Right lobe of liver (tissue), 4 donors: ENCODE results near the gene CCDC149.

Source experiments
- POLR2A ChIP-seq: fragments of 450-650 bp; IDR thresholded peaks from one replicate; pipeline ENCODE4 v1.6.1; 2017; ENCODE audit warnings: antibody characterized with exemption, mild to moderate bottlenecking
- TF ChIP-seq, protein P1 (sequence below), 4 donors: fragments of 200-600 bp in 3 of 4; fragments of 450-650 bp in 1 of 4; IDR thresholded peaks; one replicate each; pipeline versions ENCODE4 v1.5.1 to v1.8.0; 2016 to 2022; ENCODE audit warnings: antibody characterized with exemption in 4 of 4, mild to moderate bottlenecking in 2 of 4
- donor health status: DM: no; HTN: no; CAD: no.
- donor health status: DM: no; HTN: no; CAD: no.
- donor health status: DM: no; HTN: yes; CAD: no.

DNA sequence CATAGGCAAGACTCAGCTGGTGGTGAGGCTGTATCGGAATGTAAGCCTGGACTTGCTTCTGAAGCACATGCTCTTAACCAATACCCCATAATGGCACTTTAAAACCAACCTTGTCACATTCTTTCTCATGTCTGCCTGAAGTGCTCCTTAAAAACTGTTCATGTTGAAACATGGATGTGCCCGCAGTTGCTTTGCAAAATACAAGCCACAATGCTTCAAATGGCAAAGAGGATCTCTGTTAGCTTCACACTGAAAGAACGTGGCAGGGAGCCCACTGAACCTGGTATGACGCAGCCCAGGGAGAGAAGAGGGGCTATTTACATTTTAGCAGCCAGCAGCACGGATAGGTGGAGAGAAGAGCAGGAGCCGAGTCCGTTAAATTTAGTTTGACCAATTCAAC lies 88.1 kb downstream of the CCDC149 start:
- no peak for TF ChIP-seq POLR2A
- TF ChIP-seq, protein P1, sequence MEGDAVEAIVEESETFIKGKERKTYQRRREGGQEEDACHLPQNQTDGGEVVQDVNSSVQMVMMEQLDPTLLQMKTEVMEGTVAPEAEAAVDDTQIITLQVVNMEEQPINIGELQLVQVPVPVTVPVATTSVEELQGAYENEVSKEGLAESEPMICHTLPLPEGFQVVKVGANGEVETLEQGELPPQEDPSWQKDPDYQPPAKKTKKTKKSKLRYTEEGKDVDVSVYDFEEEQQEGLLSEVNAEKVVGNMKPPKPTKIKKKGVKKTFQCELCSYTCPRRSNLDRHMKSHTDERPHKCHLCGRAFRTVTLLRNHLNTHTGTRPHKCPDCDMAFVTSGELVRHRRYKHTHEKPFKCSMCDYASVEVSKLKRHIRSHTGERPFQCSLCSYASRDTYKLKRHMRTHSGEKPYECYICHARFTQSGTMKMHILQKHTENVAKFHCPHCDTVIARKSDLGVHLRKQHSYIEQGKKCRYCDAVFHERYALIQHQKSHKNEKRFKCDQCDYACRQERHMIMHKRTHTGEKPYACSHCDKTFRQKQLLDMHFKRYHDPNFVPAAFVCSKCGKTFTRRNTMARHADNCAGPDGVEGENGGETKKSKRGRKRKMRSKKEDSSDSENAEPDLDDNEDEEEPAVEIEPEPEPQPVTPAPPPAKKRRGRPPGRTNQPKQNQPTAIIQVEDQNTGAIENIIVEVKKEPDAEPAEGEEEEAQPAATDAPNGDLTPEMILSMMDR (IDR thresholded peaks at IDR 0.05) = no peak
